GM18517 (cell line): ENCODE results near the gene TXNDC2.
A peak's percentile ranks its signal among the peaks of the same experiment; 100 is the strongest.

ENCODE experiments used
- ATAC-seq: cut with Tn5 transposase; IDR thresholded peaks from one replicate; pipeline ENCODE4 v1.9.1; 2021; ENCODE audit warnings: mild to moderate bottlenecking, moderate library complexity; ENCODE audit not compliant: unreplicated experiment

Gene TXNDC2

GRCh38 chr18:9859232-9859631, 26.5 kb upstream of the TXNDC2 start:
- no peak for ATAC-seq

- no peak for ATAC-seq
These were observed 25.1 kb upstream of the TXNDC2 start for GRCh38 chr18:9860682-9861081.

GRCh38 chr18:9861157-9861556, 24.6 kb upstream of the TXNDC2 start:
- ATAC-seq, result peak; percentile 80

- peak; percentile 67 for ATAC-seq
These were observed 23.8 kb upstream of the TXNDC2 start for GRCh38 chr18:9861933-9862332.

GRCh38 chr18:9862686-9863085, 23.1 kb upstream of the TXNDC2 start:
- ATAC-seq, result no peak

GRCh38 chr18:9863282-9863681, 22.5 kb upstream of the TXNDC2 start:
- ATAC-seq, result no peak

- no peak for ATAC-seq
These were observed 19.8 kb upstream of the TXNDC2 start for GRCh38 chr18:9865764-9866490.

GRCh38 chr18:9866627-9867026, 19.1 kb upstream of the TXNDC2 start:
- ATAC-seq, result no peak

GRCh38 chr18:9867071-9867594, 18.6 kb upstream of the TXNDC2 start:
- ATAC-seq, result no peak

- no peak for ATAC-seq
These were observed 16.7 kb upstream of the TXNDC2 start for GRCh38 chr18:9868857-9869714.

GRCh38 chr18:9869715-9870430, 15.9 kb upstream of the TXNDC2 start:
- peak; percentile 75 for ATAC-seq

- ATAC-seq, result no peak
These were observed 15.3 kb upstream of the TXNDC2 start for GRCh38 chr18:9870431-9871008.

GRCh38 chr18:9871244-9871746, 14.5 kb upstream of the TXNDC2 start:
- no peak for ATAC-seq

- no peak for ATAC-seq
These were observed 12.9 kb upstream of the TXNDC2 start for GRCh38 chr18:9872823-9873222.

GRCh38 chr18:9874728-9875127, 11.0 kb upstream of the TXNDC2 start:
- ATAC-seq, result no peak

GRCh38 chr18:9876212-9876866, 9.4 kb upstream of the TXNDC2 start:
- no peak for ATAC-seq

GRCh38 chr18:9876867-9877654, 8.7 kb upstream of the TXNDC2 start:
- ATAC-seq, result no peak

- no peak for ATAC-seq
These were observed 8.1 kb upstream of the TXNDC2 start for GRCh38 chr18:9877655-9878014.

- ATAC-seq, result no peak
These were observed 7.7 kb upstream of the TXNDC2 start for GRCh38 chr18:9878095-9878494.
